CD4-positive, alpha-beta T cell treated with Interleukin-21 for 1 hour (primary cell): Measurements from ENCODE around the gene SLC35F1.
"Not testable (repeated sequence)": the region's sequence is repeated elsewhere in the genome, so short reads cannot be mapped to it uniquely, and the experiment has no call there.

Source experiments
- DNase-seq: peaks from one replicate; pipeline ENCODE4 v3.0.0-alpha.2; 2020

The SLC35F1 gene

GRCh38 chr6:118016532-118016931, 109.5 kb downstream of the SLC35F1 start:
- no peak for DNase-seq

GRCh38 chr6:118017301-118017848, 110.3 kb downstream of the SLC35F1 start:
- no peak for DNase-seq

GRCh38 chr6:118023771-118024170, 116.7 kb downstream of the SLC35F1 start:
- no peak for DNase-seq

- DNase-seq = no peak
Observed at GRCh38 chr6:118029967-118030366, 122.9 kb downstream of the SLC35F1 start.

GRCh38 chr6:118037479-118037878, 130.4 kb downstream of the SLC35F1 start:
- not testable (repeated sequence) for DNase-seq

GRCh38 chr6:118042855-118043254, 135.8 kb downstream of the SLC35F1 start:
- no peak for DNase-seq

- no peak for DNase-seq
Observed at GRCh38 chr6:118044275-118044674, 137.2 kb downstream of the SLC35F1 start.

- DNase-seq = no peak
Observed at GRCh38 chr6:118054082-118054481, 147.0 kb downstream of the SLC35F1 start.

GRCh38 chr6:118061666-118062065, 154.6 kb downstream of the SLC35F1 start:
- no peak for DNase-seq

GRCh38 chr6:118080547-118080946, 173.5 kb downstream of the SLC35F1 start:
- DNase-seq = no peak

- DNase-seq = no peak
Observed at GRCh38 chr6:118083711-118084110, 176.6 kb downstream of the SLC35F1 start.

GRCh38 chr6:118085665-118086064, 178.6 kb downstream of the SLC35F1 start:
- DNase-seq = no peak

GRCh38 chr6:118086159-118086558, 179.1 kb downstream of the SLC35F1 start:
- DNase-seq = no peak

- DNase-seq = no peak
Observed at GRCh38 chr6:118092086-118092485, 185.0 kb downstream of the SLC35F1 start.

- no peak for DNase-seq
Observed at GRCh38 chr6:118097576-118097975, 190.5 kb downstream of the SLC35F1 start.

GRCh38 chr6:118100717-118101116, 193.7 kb downstream of the SLC35F1 start:
- no peak for DNase-seq

- DNase-seq = no peak
Observed at GRCh38 chr6:118101220-118101619, 194.2 kb downstream of the SLC35F1 start.

- DNase-seq = no peak
Observed at GRCh38 chr6:118101831-118102345, 194.8 kb downstream of the SLC35F1 start.

- no peak for DNase-seq
Observed at GRCh38 chr6:118102401-118102800, 195.3 kb downstream of the SLC35F1 start.

- DNase-seq = no peak
Observed at GRCh38 chr6:118103381-118104146, 196.5 kb downstream of the SLC35F1 start.

- no peak for DNase-seq
Observed at GRCh38 chr6:118122161-118122725, 215.2 kb downstream of the SLC35F1 start.

GRCh38 chr6:118122801-118123200, 215.7 kb downstream of the SLC35F1 start:
- DNase-seq = no peak

GRCh38 chr6:118123503-118124037, 216.5 kb downstream of the SLC35F1 start:
- DNase-seq = no peak

GRCh38 chr6:118124851-118125250, 217.8 kb downstream of the SLC35F1 start:
- no peak for DNase-seq
